GM21723 (cell line): ENCODE measurements around the gene MAZ.
"Not testable (repeated sequence)": the region's sequence is repeated elsewhere in the genome, so short reads cannot be mapped to it uniquely, and the experiment has no call there.

Experiments used
- ATAC-seq: cut with Tn5 transposase; IDR thresholded peaks from one replicate; pipeline ENCODE4 v1.9.1; 2021; ENCODE audit warnings: mild to moderate bottlenecking, moderate library complexity; ENCODE audit not compliant: unreplicated experiment

Gene MAZ

GRCh38 chr16:29806099-29806579, at the start of gene MAZ:
Gene MAZ (plus strand): TSS chr16:29806529. CDS start chr16:29806702, 173 bp downstream.
- ATAC-seq, result no peak

GRCh38 chr16:29756654-29757053, 49.7 kb upstream of the MAZ start:
- no peak for ATAC-seq

- ATAC-seq, result not testable (repeated sequence)
Observed at GRCh38 chr16:29757086-29757485, 49.2 kb upstream of the MAZ start.

- ATAC-seq, result no peak
Observed at GRCh38 chr16:29757950-29758466, 48.3 kb upstream of the MAZ start.

GRCh38 chr16:29760567-29761279, 45.6 kb upstream of the MAZ start:
- ATAC-seq, result no peak

- ATAC-seq, result not testable (repeated sequence)
Observed at GRCh38 chr16:29761280-29761651, 45.1 kb upstream of the MAZ start.

- ATAC-seq, result no peak
Observed at GRCh38 chr16:29761882-29762281, 44.4 kb upstream of the MAZ start.

GRCh38 chr16:29763326-29763725, 43.0 kb upstream of the MAZ start:
- ATAC-seq, result no peak

GRCh38 chr16:29765167-29766032, 40.9 kb upstream of the MAZ start:
- ATAC-seq, result no peak

GRCh38 chr16:29766571-29766970, 39.8 kb upstream of the MAZ start:
- no peak for ATAC-seq

- ATAC-seq, result no peak
Observed at GRCh38 chr16:29767062-29767461, 39.3 kb upstream of the MAZ start.

GRCh38 chr16:29769507-29769906, 36.8 kb upstream of the MAZ start:
- ATAC-seq, result no peak

GRCh38 chr16:29770250-29770929, 35.9 kb upstream of the MAZ start:
- no peak for ATAC-seq

- not testable (repeated sequence) for ATAC-seq
Observed at GRCh38 chr16:29772330-29772729, 34.0 kb upstream of the MAZ start.

- no peak for ATAC-seq
Observed at GRCh38 chr16:29774730-29775129, 31.6 kb upstream of the MAZ start.

- ATAC-seq, result no peak
Observed at GRCh38 chr16:29775742-29776408, 30.5 kb upstream of the MAZ start.

- no peak for ATAC-seq
Observed at GRCh38 chr16:29777576-29778350, 28.6 kb upstream of the MAZ start, which contains the start of gene ZG16. Gene ZG16 (plus strand): TSS chr16:29778256. CDS start chr16:29779267, 1,011 bp downstream.

- no peak for ATAC-seq
Observed at GRCh38 chr16:29779474-29779873, 26.9 kb upstream of the MAZ start.

GRCh38 chr16:29783094-29783953, 23.0 kb upstream of the MAZ start:
- ATAC-seq, result not testable (repeated sequence)
